GM19395 (cell line): ENCODE measurements around the gene TAMALIN.

ENCODE experiments used
- ATAC-seq: cut with Tn5 transposase; IDR thresholded peaks from one replicate; pipeline ENCODE4 v1.9.1; 2021; ENCODE audit warnings: mild to moderate bottlenecking, moderate library complexity; ENCODE audit not compliant: unreplicated experiment

The TAMALIN gene

GRCh38 chr12:52035190-52035589, 28.4 kb downstream of the TAMALIN start:
- ATAC-seq: no peak

DNA sequence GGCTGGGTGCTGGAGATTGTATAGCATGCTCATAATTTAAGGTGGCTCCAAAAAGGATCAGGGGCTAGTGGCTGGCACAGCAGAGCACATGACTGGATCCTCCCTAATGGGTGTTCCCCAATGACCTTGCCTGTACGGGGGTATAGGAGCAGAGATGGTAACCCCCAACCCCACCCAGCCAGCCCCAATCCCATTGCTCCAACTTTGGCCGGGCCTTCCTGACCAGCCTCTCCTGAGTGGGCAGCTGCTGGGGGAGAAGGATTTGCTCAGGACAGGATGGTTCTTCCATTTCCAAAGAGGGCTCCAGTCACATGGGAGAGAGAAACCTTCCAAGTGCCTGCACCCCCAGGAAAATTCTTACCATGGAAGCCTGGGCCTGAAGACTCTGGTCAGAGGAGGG, 29.2 kb downstream of the TAMALIN start:
- ATAC-seq: no peak

DNA sequence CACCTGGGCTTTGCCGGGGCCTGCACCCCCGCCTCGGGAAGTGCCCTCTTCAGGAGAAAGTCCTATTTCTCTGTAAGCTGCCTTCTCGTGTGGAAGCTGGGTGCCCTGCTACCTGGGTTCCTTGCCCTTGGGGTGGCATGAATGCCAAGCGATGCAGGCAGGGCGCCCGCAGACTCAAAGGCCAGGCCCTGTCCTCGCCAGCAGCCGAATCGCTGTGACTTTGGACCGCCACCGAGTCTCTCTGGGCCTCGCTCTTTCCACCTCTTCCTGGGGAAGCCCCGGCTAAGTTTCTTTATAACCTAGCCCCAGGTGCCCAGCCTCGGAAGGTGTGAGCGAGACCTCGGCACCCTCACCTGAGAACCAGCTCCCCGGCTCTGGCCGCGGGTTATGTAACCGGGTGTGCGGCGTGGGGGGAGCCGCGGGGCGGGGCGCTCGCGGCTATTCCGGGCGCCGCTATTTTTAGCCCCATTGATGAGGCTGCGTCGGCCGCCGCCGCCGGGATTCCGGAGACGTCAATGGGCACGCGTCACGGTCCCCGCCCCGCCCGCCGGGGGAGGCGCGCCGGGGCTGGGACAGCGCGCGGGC, 29.9 kb downstream of the TAMALIN start:
- ATAC-seq: peak; percentile 41

- no peak for ATAC-seq
These were observed 30.6 kb downstream of the TAMALIN start for GRCh38 chr12:52037248-52037861.

DNA sequence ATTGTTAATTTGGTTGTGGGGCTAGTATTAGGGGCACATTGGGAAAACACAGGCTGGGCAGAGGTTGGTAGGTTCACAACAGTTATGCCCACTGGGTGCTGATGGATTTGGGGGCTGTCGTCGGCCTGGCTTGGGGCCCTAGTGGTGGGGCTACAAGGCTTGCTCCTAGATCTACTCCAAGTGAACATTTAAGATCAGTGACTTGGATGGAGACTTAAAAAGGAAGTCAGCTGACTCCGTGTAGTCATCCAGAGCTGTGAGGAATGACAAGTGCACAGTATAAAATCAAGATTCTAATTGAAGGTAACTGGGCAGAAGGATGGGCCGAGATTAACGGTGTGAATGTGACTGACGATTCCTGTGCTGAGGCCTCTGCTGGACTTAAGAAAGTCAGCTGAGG, 31.7 kb downstream of the TAMALIN start:
- ATAC-seq: no peak

- no peak for ATAC-seq
These were observed 34.3 kb downstream of the TAMALIN start for GRCh38 chr12:52041035-52041434.

DNA sequence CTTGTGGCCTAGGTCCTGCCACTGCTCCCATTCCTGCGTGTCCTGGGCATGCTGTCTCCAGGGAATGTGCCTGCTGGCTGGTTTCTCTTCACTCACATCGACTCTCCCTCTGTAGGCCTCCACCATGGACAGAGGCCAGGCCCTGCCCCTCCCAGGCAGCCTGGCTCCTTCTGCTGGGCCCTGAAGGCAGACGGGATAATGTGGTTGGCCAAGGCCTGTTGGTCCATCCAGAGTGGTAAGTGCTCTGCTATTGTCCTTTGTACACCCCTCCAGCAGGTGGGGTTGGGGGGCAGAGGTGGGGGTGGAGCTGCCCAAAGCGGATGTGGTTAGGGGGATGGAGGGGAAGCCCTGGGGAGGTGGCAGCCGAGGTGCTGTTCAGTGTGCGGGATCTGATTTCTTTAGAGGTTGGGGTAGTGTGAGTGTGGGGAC, 35.0 kb downstream of the TAMALIN start:
- ATAC-seq: no peak

- ATAC-seq: no peak
These were observed 36.1 kb downstream of the TAMALIN start for GRCh38 chr12:52042706-52043385.

DNA sequence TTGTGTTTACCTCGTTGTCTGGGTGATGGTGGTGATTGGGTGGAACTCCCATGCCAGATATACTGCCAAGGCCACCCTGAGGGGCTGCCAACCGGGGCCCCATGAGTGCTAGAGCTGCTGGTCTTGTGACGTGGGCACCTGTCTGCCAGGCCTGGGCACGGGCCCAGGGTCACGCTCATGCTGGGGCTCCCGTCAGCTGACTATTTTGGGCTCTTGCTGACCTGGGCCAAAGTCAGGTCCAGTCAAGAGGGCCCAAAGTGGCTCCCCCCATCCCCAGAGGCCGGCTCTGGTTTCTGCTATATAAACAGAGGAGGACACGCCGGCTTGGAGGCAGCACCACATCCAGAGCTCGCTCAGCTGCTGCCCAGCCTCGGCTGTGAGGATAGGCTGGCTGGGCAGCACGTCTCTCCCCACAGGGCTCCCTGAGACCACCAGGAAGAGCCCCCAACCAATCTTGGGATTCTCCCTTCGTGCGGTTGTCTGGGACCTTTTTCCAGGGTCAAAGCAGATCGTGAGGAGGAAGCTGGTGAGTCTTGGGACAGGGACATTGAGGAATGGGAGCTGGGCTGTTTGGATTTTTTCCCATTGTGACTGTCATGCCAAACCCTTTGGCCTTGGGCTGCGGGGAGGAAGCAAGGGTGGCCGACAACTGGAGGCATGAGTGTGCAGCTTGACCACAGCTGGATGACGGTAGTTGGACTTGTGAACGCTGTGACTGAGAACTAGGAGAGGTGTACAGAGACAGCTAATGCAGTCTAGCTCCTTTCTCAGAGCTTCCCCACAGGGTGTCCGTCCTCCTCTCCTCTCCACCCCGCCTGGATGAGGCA, 36.9 kb downstream of the TAMALIN start:
- ATAC-seq: no peak

- no peak for ATAC-seq
These were observed 37.7 kb downstream of the TAMALIN start for GRCh38 chr12:52044292-52044983.

GRCh38 chr12:52045794-52046199, 39.1 kb downstream of the TAMALIN start:
- ATAC-seq: no peak

DNA sequence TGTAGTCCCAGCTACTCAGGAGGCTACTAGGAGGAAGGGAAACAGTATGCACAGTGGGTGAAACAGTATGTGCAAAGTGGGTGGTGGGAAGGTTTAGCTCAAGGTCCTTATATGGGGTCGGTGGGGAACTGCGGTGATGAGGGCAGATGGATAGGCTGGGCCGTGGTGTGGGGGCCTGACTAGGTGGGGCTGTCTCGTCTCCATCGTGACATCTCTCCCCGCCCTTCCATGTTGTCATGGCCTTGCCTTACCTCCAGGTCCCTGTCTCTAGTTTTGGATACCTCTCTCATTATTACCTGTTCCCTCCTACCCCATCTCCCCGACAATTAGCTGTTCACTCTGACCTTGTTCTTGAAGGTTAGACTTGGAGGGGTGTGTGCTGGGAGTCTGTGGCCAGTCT, 40.1 kb downstream of the TAMALIN start:
- ATAC-seq: no peak

DNA sequence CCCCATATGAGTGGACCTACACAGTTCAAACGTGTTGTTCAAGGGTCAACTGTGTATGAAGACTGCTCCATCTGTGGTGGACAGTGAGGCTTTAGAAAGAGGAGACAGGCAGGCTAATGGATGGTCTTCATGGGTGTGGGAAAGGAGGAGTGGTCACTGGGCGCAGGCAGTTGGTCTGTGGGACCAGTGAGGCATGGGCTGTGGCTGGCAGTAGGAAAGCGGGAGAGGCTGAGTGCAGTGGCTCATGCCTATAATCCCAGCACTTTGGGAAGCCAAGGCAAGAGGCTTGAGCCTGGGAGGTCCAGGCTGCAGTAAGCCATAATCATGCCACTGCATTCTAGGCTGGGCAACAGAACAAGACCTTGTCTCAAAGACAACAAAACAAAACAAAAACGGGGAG, 42.5 kb downstream of the TAMALIN start:
- no peak for ATAC-seq

DNA sequence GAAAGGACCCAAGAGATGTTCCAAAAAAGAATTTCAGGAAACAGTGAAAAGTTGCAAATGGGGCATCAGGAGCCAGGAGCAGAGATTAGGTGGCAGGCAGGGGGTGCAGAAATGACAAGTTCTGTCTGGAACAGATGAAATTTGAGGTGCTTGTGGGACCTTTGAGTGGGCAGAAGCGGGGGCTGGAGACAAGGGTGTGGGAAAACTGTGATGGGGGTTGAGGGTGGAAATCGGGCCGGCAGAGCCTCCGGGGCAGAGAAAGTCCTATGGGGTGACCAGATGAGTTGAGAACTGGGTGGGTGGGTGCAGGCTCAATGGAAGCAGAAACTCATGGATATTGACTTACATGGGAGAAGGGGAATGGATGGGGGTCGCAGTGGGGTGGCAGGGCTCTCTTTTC, 42.9 kb downstream of the TAMALIN start:
- ATAC-seq: no peak

GRCh38 chr12:52050116-52050757, 43.5 kb downstream of the TAMALIN start:
- no peak for ATAC-seq

- peak; percentile 77 for ATAC-seq
These were observed 44.2 kb downstream of the TAMALIN start, which contains the start of gene NR4A1 for GRCh38 chr12:52050758-52051541. NR4A1 (plus strand) TSS chr12:52051442; CDS start chr12:52054329, 2,887 bp downstream.

DNA sequence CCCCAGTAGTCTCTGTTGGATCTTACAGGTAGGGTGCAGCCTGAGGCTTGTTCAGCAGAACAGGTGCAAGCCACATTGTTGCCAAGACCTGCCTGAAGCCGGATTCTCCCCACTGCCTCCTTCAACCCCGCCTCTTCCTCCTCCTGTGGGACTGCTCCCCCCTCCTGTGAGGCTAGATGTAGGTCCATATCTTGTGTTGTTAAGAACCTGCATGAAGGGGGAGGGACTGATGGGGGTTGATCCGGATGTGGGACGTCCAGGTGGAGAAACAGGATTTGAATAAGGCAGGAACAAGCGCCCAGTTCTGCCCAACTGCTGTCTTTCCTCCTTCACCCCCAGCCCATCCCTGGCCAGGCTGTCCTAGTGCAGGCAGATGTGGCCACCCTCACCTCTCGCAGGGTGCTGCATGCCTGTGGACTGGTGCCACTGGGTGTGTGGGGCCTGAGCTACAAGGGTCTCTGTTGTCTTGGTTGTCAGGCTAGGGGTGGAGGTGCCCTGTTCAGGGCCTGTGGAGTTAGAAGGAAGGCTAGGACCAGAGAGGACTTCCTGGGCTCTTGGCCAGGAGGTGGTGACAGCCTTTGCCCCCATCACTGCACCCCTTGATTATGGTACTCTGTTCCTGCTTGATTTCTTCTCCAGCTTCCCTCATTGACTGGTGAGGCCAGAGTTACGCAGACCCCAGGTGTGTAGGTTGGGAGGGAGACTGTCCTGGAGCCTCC, 45.9 kb downstream of the TAMALIN start:
- ATAC-seq: no peak

- ATAC-seq: no peak
These were observed 46.9 kb downstream of the TAMALIN start for GRCh38 chr12:52053536-52054209.
